T-helper 17 cell (primary cell): ENCODE data around the gene MRGPRG. TPM values are rescaled to one million over a fixed set of nuclear protein-coding genes. Genes with fewer than 3 reads are reported as not detected.

Experiments used
- ATAC-seq: fragments of 150-1000 bp; cut with Tn5 transposase; 2 replicates; pipeline ENCODE4 v1.10.0; 2021; ENCODE audit warnings: mild to moderate bottlenecking, moderate library complexity
- DNase-seq, 3 donors: peaks; one replicate each; pipeline versions ENCODE4 v3.0.0 to v3.0.0-alpha.2; 2020 to 2021
- H3K9me3 ChIP-seq: one replicate; pipeline ENCODE4 v1.7.0; 2013; ENCODE audit warnings: low read length, mild to moderate bottlenecking; ENCODE audit not compliant: control insufficient read depth, poor library complexity, severe bottlenecking
- H3K27ac Mint-ChIP-seq: one replicate; pipeline ENCODE4 v1.8.0; 2022; ENCODE audit warnings: mild to moderate bottlenecking, moderate library complexity, mixed read lengths
- H3K27me3 Mint-ChIP-seq: one replicate; pipeline ENCODE4 v1.8.0; 2022; ENCODE audit warnings: mixed read lengths
- H3K36me3 Mint-ChIP-seq: one replicate; pipeline ENCODE4 v1.8.0; 2022; ENCODE audit warnings: low read depth, mixed read lengths
- H3K4me1 Mint-ChIP-seq: one replicate; pipeline ENCODE4 v1.8.0; 2022; ENCODE audit warnings: mild to moderate bottlenecking, mixed read lengths
- H3K4me3 Mint-ChIP-seq: one replicate; pipeline ENCODE4 v1.8.0; 2022; ENCODE audit warnings: mild to moderate bottlenecking, moderate library complexity, mixed read lengths
- total RNA-seq, 4 donors: library from RNA in 2 of 4; stranded (reverse) in 2 of 4; gene quantifications; one replicate each; pipeline ENCODE4 v1.2.3 and lab custom pipeline; 2022 to 2026

Gene MRGPRG
- total RNA-seq, 2 donors from 2014 or later: not detected

DNA sequence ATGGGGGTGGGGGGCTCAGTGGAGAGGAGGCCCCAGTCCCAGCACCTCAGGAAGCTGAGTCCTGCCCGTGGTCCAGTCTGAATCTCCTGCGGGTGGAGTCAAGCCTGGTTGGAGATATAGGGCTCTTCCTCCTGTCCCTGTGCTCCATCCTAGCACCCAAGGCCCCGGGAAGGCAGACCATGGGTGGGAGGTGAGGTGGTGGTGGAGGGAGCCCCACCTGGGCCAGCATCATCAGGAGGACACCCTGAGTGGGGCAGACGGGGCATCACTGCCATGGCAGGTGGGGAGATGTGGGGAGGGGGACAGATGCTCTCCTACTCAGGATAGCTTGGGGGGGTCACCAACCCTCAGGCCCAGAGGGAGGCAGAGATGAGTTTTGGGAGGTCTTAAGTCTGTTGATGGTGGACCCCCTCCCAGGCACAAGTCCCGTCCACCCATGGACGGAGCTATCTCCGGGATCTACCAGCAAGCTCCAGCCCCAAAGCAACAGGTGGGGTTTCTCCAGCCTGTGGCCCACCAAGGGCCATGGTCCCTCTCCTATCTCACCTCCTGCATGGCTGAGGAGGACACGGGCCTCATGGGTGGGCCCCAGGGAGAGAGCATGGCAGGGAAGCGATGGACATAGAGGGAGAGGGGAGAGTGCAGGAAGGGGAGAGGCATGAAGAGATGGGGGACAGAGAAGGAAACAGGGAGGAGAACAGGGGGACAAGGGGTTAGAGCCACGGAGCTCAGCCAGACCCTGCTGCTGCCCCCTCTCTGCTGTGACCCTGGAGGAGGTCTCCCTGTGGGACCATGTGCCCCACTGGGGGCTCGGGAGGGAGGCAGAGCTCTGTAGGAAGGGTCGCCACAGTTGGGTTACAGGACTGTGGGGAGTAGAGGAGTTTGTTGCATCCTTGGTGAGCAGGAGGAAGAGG is 12.3 kb upstream of the MRGPRG start:
- H3K27ac Mint-ChIP-seq: no peak overlapping the region
- no peaks in the 10 kb centered on the region for H3K4me1 Mint-ChIP-seq
- ATAC-seq (no peak), DNase-seq (no peak)
- no peak overlapping the region for H3K4me3 Mint-ChIP-seq
- no peaks in the 10 kb centered on the region for H3K9me3 ChIP-seq
- peaks cover 23% of the 10 kb centered on the region for H3K27me3 Mint-ChIP-seq
- no peaks in the 10 kb centered on the region for H3K36me3 Mint-ChIP-seq

- no peak for ATAC-seq
- no peaks in the 10 kb centered on the region for H3K9me3 ChIP-seq
- Mint-ChIP-seq H3K36me3 (no peaks in the 10 kb centered on the region), H3K27ac (no peak overlapping the region), H3K27me3 (peaks cover 18% of the 10 kb centered on the region), H3K4me1 (no peaks in the 10 kb centered on the region), H3K4me3 (no peak overlapping the region)
- DNase-seq: no peak
Measured at GRCh38 chr11:3229673-3230630, 11.3 kb upstream of the MRGPRG start.

DNA sequence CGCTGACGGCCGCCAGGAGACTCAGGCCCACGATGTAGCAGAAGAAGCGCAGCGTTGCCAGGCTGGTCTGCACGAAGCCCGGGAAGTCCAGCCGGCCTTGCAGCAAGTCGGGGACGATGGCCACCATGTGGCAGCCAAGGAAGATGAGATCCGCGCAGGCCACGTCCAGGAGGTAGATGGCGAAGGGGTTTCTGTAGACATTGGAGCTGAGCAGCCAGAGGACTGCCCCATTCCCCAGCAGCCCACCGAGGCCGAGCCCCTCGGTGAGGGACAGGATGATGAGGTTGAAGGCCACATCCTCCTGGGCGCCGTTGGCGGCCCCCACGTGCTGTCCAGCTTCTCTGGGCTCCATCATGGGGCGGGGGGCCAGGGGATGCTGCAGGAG is 9.8 kb upstream of the MRGPRG start:
- Mint-ChIP-seq H3K27ac (no peak overlapping the region), H3K36me3 (no peaks in the 10 kb centered on the region), H3K4me3 (no peak overlapping the region), H3K27me3 (peaks cover 32% of the 10 kb centered on the region), H3K4me1 (no peaks in the 10 kb centered on the region)
- no peak for ATAC-seq
- H3K9me3 ChIP-seq: no peaks in the 10 kb centered on the region
- DNase-seq: no peak

- H3K27me3 Mint-ChIP-seq: peaks cover 38% of the 10 kb centered on the region
- H3K36me3 Mint-ChIP-seq: no peaks in the 10 kb centered on the region
- no peak overlapping the region for H3K27ac Mint-ChIP-seq
- ATAC-seq: no peak
- no peak overlapping the region for H3K4me3 Mint-ChIP-seq
- peaks cover under 1% of the 10 kb centered on the region for H3K4me1 Mint-ChIP-seq
- DNase-seq: peak in 1 of 3 donors; percentile 9
- no peaks in the 10 kb centered on the region for H3K9me3 ChIP-seq
Measured at GRCh38 chr11:3227568-3228444, 9.2 kb upstream of the MRGPRG start.

GRCh38 chr11:3226846-3227567 is 8.4 kb upstream of the MRGPRG start:
- peaks cover 45% of the 10 kb centered on the region for H3K27me3 Mint-ChIP-seq
- no peak overlapping the region for H3K27ac Mint-ChIP-seq
- H3K36me3 Mint-ChIP-seq: no peaks in the 10 kb centered on the region
- no peak overlapping the region for H3K4me3 Mint-ChIP-seq
- no peak for DNase-seq
- H3K9me3 ChIP-seq: no peaks in the 10 kb centered on the region
- no peak for ATAC-seq
- H3K4me1 Mint-ChIP-seq: peaks cover 3% of the 10 kb centered on the region

DNA sequence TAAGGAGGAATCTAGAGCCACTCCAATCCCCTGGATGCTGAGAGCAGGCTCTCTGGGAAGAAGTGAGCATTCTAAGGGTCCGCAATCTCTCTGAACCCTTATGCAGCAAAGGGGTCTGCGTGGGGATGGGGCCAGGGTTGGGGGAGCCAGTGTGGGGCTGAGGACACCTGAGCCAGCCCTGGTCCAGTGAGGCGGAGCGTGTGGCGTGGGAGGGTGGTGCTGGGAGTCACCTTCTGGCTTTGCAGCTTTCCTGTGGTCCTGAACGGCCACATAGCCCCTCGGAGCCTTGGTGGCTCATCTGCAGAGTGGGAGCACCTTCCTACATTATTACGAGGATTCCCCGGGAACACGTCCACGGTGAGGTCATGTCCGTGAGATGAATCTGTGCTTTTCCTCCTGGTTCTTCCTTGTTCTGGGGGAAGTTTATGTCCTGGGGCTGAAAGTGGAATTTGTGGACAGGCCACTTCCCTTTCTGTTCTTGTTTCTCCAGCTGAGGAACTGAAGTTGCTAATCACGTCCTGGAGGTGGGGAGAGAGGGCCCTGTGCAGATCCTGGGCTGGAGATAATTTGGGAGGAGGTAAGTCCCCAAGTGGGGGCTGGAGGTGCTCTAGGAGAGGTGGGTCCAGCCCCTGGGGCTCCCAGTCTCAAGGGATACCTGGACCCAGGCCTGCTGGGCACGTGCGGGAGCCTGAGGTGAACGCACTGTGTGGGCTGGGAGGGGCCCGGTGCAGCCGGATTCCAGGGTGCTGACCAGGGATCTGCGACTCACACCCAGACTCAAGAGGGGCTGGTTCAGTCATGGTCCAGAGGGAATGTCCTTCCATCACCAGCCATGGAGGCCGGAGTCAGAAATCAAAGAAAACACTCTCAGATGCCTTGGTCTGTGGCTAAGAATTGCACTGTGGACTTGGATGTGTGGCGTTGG is 7.5 kb upstream of the MRGPRG start:
- peaks cover 3% of the 10 kb centered on the region for H3K4me1 Mint-ChIP-seq
- H3K4me3 Mint-ChIP-seq: no peak overlapping the region
- DNase-seq (no peak), ATAC-seq (no peak)
- H3K9me3 ChIP-seq: no peaks in the 10 kb centered on the region
- H3K27ac Mint-ChIP-seq: no peak overlapping the region
- H3K27me3 Mint-ChIP-seq: peaks cover 53% of the 10 kb centered on the region
- H3K36me3 Mint-ChIP-seq: no peaks in the 10 kb centered on the region

GRCh38 chr11:3225159-3225758 is 6.6 kb upstream of the MRGPRG start:
- no peak overlapping the region for H3K27ac Mint-ChIP-seq
- no peak for DNase-seq
- H3K36me3 Mint-ChIP-seq: no peaks in the 10 kb centered on the region
- no peaks in the 10 kb centered on the region for H3K9me3 ChIP-seq
- no peak for ATAC-seq
- H3K4me3 Mint-ChIP-seq: no peak overlapping the region
- H3K4me1 Mint-ChIP-seq: peaks cover 3% of the 10 kb centered on the region
- H3K27me3 Mint-ChIP-seq: peaks cover 57% of the 10 kb centered on the region

GRCh38 chr11:3224401-3225057 is 5.9 kb upstream of the MRGPRG start:
- Mint-ChIP-seq H3K27ac (no peak overlapping the region), H3K4me3 (no peak overlapping the region), H3K27me3 (peaks cover 60% of the 10 kb centered on the region), H3K4me1 (peaks cover 7% of the 10 kb centered on the region), H3K36me3 (peaks cover 2% of the 10 kb centered on the region)
- DNase-seq: no peak
- no peaks in the 10 kb centered on the region for H3K9me3 ChIP-seq
- no peak for ATAC-seq

- Mint-ChIP-seq H3K36me3 (peaks cover 3% of the 10 kb centered on the region), H3K4me3 (no peak overlapping the region), H3K27ac (no peak overlapping the region), H3K27me3 (peaks cover 66% of the 10 kb centered on the region), H3K4me1 (peaks cover 7% of the 10 kb centered on the region)
- ATAC-seq: no peak
- H3K9me3 ChIP-seq: no peaks in the 10 kb centered on the region
- no peak for DNase-seq
Measured at GRCh38 chr11:3223932-3224381, 5.3 kb upstream of the MRGPRG start.

- Mint-ChIP-seq H3K4me1 (peaks cover 7% of the 10 kb centered on the region), H3K27me3 (peaks cover 67% of the 10 kb centered on the region), H3K36me3 (peaks cover 3% of the 10 kb centered on the region), H3K4me3 (no peak overlapping the region), H3K27ac (no peak overlapping the region)
- DNase-seq (no peak), ATAC-seq (no peak)
- H3K9me3 ChIP-seq: no peaks in the 10 kb centered on the region
Measured at GRCh38 chr11:3222941-3223915, 4.6 kb upstream of the MRGPRG start.
